ENCODE measurements around the gene ERP29.

Gene ERP29

GRCh38 chr12:112012775-112013600 lies at the start of gene ERP29, which contains the start of gene TMEM116:
ERP29 (plus strand) TSS chr12:112013426; CDS start chr12:112013466, 40 bp downstream.
TMEM116 (minus strand) TSS chr12:112013165; CDS start chr12:112005270, 7,895 bp downstream.
- H3K4me3 ChIP-seq (ENCODE audit: low read length, poor library complexity, severe bottlenecking): peak within 1 kb of the TSS; percentile 93
- peaks cover 6% of the 10 kb centered on the region; the same call in 1 of the 2 replicates for H3K36me3 ChIP-seq (ENCODE audit: insufficient read depth, low read length)
- TF ChIP-seq, protein P1, sequence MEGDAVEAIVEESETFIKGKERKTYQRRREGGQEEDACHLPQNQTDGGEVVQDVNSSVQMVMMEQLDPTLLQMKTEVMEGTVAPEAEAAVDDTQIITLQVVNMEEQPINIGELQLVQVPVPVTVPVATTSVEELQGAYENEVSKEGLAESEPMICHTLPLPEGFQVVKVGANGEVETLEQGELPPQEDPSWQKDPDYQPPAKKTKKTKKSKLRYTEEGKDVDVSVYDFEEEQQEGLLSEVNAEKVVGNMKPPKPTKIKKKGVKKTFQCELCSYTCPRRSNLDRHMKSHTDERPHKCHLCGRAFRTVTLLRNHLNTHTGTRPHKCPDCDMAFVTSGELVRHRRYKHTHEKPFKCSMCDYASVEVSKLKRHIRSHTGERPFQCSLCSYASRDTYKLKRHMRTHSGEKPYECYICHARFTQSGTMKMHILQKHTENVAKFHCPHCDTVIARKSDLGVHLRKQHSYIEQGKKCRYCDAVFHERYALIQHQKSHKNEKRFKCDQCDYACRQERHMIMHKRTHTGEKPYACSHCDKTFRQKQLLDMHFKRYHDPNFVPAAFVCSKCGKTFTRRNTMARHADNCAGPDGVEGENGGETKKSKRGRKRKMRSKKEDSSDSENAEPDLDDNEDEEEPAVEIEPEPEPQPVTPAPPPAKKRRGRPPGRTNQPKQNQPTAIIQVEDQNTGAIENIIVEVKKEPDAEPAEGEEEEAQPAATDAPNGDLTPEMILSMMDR (conservative IDR thresholded peaks at IDR 0.05; ENCODE audit: low read length): peak; percentile 45; the same call in 1 of the 2 replicates
- no peak for TF ChIP-seq EZH2phosphoT487 (IDR thresholded peaks at IDR 0.05; ENCODE audit: borderline replicate concordance)
- no peaks in the 10 kb centered on the region for H3K9me3 ChIP-seq (ENCODE audit: insufficient read depth, low read depth, low read length)
- H2AFZ ChIP-seq (ENCODE audit: low read length): peak within 1 kb of the TSS; percentile 95
- no peaks in the 10 kb centered on the region for H3K9me2 ChIP-seq (replicated peaks; ENCODE audit: low read depth, low read length)
- no peaks in the 10 kb centered on the region for H3K27me3 ChIP-seq (ENCODE audit: insufficient read depth, low read length, poor library complexity, severe bottlenecking)
- peaks cover 19% of the 10 kb centered on the region for H3K4me1 ChIP-seq (ENCODE audit: insufficient read depth, low read length, poor library complexity, severe bottlenecking)
- H3K79me2 ChIP-seq (ENCODE audit: insufficient read depth, low read length): peaks cover 62% of the 10 kb centered on the region
- H3K9ac ChIP-seq (ENCODE audit: low read depth, low read length, poor library complexity, severe bottlenecking): peak within 1 kb of the TSS; percentile 97
- H3F3A ChIP-seq (ENCODE audit: low read depth): no peaks in the 10 kb centered on the region
- H3K4me2 ChIP-seq (ENCODE audit: low read depth, low read length, poor library complexity, severe bottlenecking): peak within 1 kb of the TSS; percentile 93
- H4K20me1 ChIP-seq (ENCODE audit: insufficient read depth, low read length, poor library complexity, severe bottlenecking): peaks cover 28% of the 10 kb centered on the region

DNA sequence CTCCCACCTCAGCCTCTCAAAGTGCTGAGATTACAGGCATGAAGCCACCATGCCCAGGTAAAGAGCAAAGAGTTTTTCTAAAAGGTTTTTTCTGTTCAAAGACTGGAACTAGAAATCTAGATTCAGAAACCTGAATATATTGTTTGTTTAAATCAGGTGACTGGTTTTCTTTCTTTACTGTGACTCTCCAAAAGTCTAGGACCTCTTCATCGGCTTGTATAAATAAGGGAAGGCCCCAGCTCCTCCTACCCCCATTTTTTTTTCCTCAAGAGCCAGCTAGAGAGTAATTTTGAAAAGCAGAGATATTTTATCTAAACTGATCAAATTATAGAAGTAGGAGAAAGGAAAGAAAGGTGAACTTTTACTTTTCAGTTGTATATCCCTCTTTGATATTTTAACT lies 48.3 kb upstream of the ERP29 start:
- Histone ChIP-seq H3K9me2 (replicated peaks; ENCODE audit: low read depth, low read length) (no peaks in the 10 kb centered on the region), H3K4me2 (ENCODE audit: low read depth, low read length, poor library complexity, severe bottlenecking) (no peak overlapping the region), H3K9ac (ENCODE audit: low read depth, low read length, poor library complexity, severe bottlenecking) (no peak overlapping the region), H3K27me3 (ENCODE audit: insufficient read depth, low read length, poor library complexity, severe bottlenecking) (no peaks in the 10 kb centered on the region), H3K9me3 (ENCODE audit: insufficient read depth, low read depth, low read length) (no peaks in the 10 kb centered on the region), H3K36me3 (ENCODE audit: insufficient read depth, low read length) (no peaks in the 10 kb centered on the region), H4K20me1 (ENCODE audit: insufficient read depth, low read length, poor library complexity, severe bottlenecking) (no peaks in the 10 kb centered on the region), H3K4me1 (ENCODE audit: insufficient read depth, low read length, poor library complexity, severe bottlenecking) (no peaks in the 10 kb centered on the region), H2AFZ (ENCODE audit: low read length) (no peak overlapping the region), H3F3A (ENCODE audit: low read depth) (no peaks in the 10 kb centered on the region), H3K79me2 (ENCODE audit: insufficient read depth, low read length) (no peaks in the 10 kb centered on the region), H3K4me3 (ENCODE audit: low read length, poor library complexity, severe bottlenecking) (no peak overlapping the region)
- no peak for TF ChIP-seq EZH2phosphoT487 (IDR thresholded peaks at IDR 0.05; ENCODE audit: borderline replicate concordance)
- TF ChIP-seq, protein P1 (conservative IDR thresholded peaks at IDR 0.05; ENCODE audit: low read length): no peak

DNA sequence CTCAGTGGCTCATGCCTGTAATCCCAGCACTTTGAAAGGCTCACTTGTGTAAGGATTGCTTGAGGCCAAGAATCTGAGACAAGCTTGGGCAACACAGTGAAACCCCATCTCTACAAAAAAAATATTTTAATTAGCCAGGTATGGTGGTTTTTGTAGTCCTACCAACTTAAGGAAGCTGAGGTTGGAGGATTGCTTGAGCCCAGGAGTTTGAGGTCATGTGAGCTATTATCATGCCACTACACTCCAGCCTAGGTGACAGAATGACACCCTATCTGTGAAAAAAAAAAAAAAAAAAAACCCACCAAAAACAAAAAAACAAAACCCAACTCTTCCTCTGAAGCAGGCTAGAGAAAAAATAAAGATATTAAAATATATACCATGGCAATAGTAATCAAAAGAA lies 41.4 kb upstream of the ERP29 start:
- Histone ChIP-seq H3K4me2 (ENCODE audit: low read depth, low read length, poor library complexity, severe bottlenecking) (no peak overlapping the region), H3K9me2 (replicated peaks; ENCODE audit: low read depth, low read length) (no peaks in the 10 kb centered on the region), H3F3A (ENCODE audit: low read depth) (no peaks in the 10 kb centered on the region), H4K20me1 (ENCODE audit: insufficient read depth, low read length, poor library complexity, severe bottlenecking) (no peaks in the 10 kb centered on the region), H3K79me2 (ENCODE audit: insufficient read depth, low read length) (no peaks in the 10 kb centered on the region), H3K27me3 (ENCODE audit: insufficient read depth, low read length, poor library complexity, severe bottlenecking) (no peaks in the 10 kb centered on the region), H3K9ac (ENCODE audit: low read depth, low read length, poor library complexity, severe bottlenecking) (no peak overlapping the region), H2AFZ (ENCODE audit: low read length) (no peak overlapping the region), H3K4me3 (ENCODE audit: low read length, poor library complexity, severe bottlenecking) (no peak overlapping the region), H3K9me3 (ENCODE audit: insufficient read depth, low read depth, low read length) (peaks cover 2% of the 10 kb centered on the region; the same call in 1 of the 2 replicates), H3K4me1 (ENCODE audit: insufficient read depth, low read length, poor library complexity, severe bottlenecking) (no peaks in the 10 kb centered on the region), H3K36me3 (ENCODE audit: insufficient read depth, low read length) (no peaks in the 10 kb centered on the region)
- TF ChIP-seq, protein P1 (conservative IDR thresholded peaks at IDR 0.05; ENCODE audit: low read length): no peak
- no peak for TF ChIP-seq EZH2phosphoT487 (IDR thresholded peaks at IDR 0.05; ENCODE audit: borderline replicate concordance)
